Inflammatory macrophage treated with lipopolysaccharide for 1 hour (primary cell): ENCODE results near the gene MED1.

Experiments used
- DNase-seq, 2 donors: peaks; one replicate each; pipeline ENCODE4 v3.0.0-alpha.2; 2020 to 2022

Gene MED1

DNA sequence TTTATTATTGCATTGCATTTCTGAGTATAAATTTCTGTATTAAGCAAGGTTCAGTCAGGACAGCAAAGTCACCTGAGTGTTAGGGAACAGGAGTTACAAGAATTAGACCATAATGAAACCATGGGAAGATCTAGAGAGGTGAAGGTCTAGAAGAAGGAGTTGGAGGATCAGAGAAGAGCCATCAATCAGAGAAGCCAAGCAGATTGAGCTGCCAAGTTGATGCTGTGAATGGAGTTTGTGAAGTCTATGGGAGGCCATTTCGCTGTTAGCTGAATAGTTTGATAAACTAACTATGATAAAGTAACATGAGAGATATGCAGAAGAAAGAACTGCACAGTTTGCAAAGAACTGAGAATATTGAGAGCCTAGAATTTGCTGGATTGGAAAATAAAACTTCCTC, 90.0 kb downstream of the MED1 start:
- no peak for DNase-seq

DNA sequence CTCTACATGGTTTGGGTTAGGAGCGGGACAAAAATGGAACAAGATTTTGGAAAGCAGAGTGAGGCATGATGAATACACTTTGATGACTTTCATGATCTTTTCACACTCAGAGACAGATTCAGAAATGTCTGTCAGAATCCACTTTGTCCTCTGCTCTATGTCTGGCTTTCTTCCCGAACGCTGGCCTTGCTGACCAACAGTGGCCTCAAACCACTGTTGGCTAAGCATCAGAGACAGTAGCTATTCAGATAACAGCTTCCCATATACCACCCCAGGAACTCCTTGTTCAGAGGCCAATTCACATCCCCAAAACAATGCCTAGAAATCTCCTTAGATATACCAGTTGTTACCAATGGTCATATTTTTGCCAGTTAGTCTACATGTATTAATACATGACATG, 90.5 kb downstream of the MED1 start:
- no peak for DNase-seq

DNA sequence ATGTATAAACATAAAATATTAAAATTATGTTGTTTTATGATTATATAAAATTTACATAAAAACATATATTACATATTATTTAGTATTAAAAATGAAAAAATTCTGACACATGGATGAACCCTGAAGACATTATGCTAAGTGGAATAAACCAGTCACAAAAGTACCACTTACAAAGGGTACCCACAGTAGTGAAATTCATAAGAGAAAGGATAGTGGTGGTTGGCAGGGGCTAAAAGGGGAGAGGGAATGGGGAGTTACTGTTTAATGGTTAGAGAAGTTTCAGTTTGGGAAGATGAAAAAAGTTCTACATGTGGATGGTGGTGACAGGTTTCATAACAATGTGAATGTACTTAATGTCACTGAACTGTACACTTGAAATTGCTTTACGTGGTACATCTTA, 91.1 kb downstream of the MED1 start:
- DNase-seq: no peak

DNA sequence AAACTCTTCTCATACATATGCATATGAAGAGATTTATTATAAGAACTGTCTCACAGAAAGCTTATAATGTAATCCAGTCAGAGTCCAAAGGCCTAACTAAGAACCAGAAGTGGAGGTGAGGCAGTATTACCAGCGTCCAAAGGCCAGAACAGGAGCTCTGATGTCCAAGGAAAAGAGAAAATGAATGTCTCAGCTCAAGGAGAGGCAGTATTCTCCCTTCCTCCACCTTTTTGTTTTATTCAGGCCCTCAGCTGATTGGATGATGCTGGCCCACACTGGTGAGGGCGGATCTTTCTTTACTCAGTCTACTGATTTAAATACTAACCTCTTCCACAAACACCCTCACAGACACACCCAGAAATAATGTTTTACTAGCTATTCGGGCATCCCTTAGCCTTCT, 93.1 kb downstream of the MED1 start:
- no peak for DNase-seq

DNA sequence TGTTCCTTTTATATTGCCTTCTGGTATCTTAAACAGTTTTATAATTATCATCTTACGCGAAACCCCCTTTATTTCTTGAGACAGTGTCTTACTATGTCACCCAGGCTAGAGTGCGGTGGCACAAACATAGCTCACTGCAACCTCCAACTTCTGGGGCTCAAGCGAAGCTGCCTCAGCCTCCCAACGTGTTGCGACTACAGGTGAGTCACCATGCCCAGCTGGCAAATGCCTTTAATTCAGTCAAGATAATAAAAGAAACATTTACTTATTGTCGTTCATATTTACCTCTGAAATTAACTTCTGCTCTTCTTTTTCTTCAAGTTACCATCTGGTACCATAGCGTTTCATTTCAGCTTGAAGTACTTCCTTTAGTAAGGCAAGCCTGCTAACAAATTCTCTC, 93.6 kb downstream of the MED1 start:
- no peak for DNase-seq
